Measurements from ENCODE around the gene KCTD6. TPM values are rescaled to one million over a fixed set of nuclear protein-coding genes. Genes with fewer than 3 reads are reported as not detected.

Gene KCTD6
- polyA plus RNA-seq, 2 donors, result 9.2 to 11.2 TPM

DNA sequence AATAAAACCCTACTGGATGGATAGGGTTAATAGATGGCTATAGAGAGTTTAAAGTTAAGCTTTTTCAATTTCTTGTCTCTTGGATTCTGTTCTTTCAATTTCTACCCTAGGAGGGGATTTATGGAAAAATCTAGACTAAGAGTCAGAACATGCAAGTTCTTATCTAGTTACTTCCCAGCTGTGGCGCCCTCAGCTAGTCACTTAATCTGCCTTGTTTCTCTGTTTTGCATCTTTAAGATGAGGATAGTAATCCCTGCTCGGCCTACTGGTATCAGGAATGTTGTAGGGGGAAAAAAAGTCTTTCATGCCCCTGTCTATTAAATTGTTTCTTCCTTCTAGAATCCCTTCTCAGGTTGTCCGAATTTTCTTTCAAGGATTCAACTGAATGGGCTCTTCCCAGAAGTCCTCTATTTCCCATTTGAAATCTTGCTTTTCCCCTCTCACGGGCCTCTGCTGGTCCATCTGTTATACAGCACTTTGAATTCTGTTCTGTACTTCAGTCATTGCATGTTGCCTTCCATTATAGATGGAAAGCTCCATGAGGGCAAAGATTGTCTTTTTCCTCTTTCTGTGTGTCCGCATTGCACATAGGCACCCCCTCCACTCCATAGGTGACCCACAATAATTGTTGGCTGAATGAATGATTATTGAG is 4.4 kb downstream of the KCTD6 start:
- Histone ChIP-seq H3K27me3 (ENCODE audit: control insufficient read depth in 1 of 2, insufficient read depth in 2 of 2, low read length in 2 of 2) (no peaks in the 10 kb centered on the region), H3K4me1 (ENCODE audit: control insufficient read depth in 2 of 2, insufficient read depth in 2 of 2, low read length in 1 of 2) (peaks cover 0 to under 1% of the 10 kb centered on the region in 2 donors), H3K9me3 (ENCODE audit: control insufficient read depth in 2 of 2, insufficient read depth in 1 of 2, low read depth in 1 of 2, low read length in 1 of 2) (no peaks in the 10 kb centered on the region), H3K27ac (ENCODE audit: low read depth in 2 of 2, low read length in 1 of 2) (no peak overlapping the region), H3K4me3 (ENCODE audit: low read depth in 1 of 2, low read length in 2 of 2) (no peak overlapping the region), H3K36me3 (ENCODE audit: control insufficient read depth in 2 of 2, insufficient read depth in 2 of 2, low read length in 1 of 2) (peaks cover 2 to 4% of the 10 kb centered on the region in 2 donors)
- 86 to 88% methylated on average over 5 of the region's 5 CpGs for WGBS, 2 donors

GRCh38 chr3:58497097-58497496 is 5.2 kb downstream of the KCTD6 start:
- WGBS, 2 donors, result 17 to 25% methylated on average over 1 of the region's 1 CpG
- no peaks in the 10 kb centered on the region for H3K27me3 ChIP-seq (ENCODE audit: control insufficient read depth in 1 of 2, insufficient read depth in 2 of 2, low read length in 2 of 2)
- no peak overlapping the region for H3K27ac ChIP-seq (ENCODE audit: low read depth in 2 of 2, low read length in 1 of 2)
- H3K9me3 ChIP-seq (ENCODE audit: control insufficient read depth in 2 of 2, insufficient read depth in 1 of 2, low read depth in 1 of 2, low read length in 1 of 2), result no peaks in the 10 kb centered on the region
- H3K4me3 ChIP-seq (ENCODE audit: low read depth in 1 of 2, low read length in 2 of 2), result no peak overlapping the region
- peaks cover 2 to 5% of the 10 kb centered on the region in 2 donors for H3K36me3 ChIP-seq (ENCODE audit: control insufficient read depth in 2 of 2, insufficient read depth in 2 of 2, low read length in 1 of 2)
- no peaks in the 10 kb centered on the region for H3K4me1 ChIP-seq (ENCODE audit: control insufficient read depth in 2 of 2, insufficient read depth in 2 of 2, low read length in 1 of 2)

DNA sequence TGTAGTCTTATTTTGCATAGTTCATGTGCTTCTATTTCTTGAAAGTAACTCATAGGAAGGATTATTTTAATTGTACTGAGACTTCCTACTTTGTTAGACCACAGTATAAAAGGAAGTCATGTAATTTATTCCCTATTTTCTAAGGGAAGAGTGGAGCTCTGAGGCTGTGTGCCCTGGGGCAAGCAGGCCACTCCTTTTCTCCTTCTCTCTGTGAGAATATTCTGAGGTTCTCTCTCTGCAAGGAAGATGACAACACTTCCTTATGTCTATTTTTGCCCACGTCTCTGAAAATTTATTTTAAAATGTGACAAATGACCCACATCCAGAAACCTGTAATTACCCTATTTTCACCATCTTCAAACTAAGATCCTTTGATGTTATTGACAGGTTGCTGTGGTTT is 11.0 kb downstream of the KCTD6 start:
- 23 to 31% methylated on average over 1 of the region's 1 CpG for WGBS, 2 donors
- Histone ChIP-seq H3K27me3 (ENCODE audit: control insufficient read depth in 1 of 2, insufficient read depth in 2 of 2, low read length in 2 of 2) (no peaks in the 10 kb centered on the region), H3K27ac (ENCODE audit: low read depth in 2 of 2, low read length in 1 of 2) (no peak overlapping the region), H3K9me3 (ENCODE audit: control insufficient read depth in 2 of 2, insufficient read depth in 1 of 2, low read depth in 1 of 2, low read length in 1 of 2) (no peaks in the 10 kb centered on the region), H3K36me3 (ENCODE audit: control insufficient read depth in 2 of 2, insufficient read depth in 2 of 2, low read length in 1 of 2) (peaks cover 2 to 5% of the 10 kb centered on the region in 2 donors), H3K4me1 (ENCODE audit: control insufficient read depth in 2 of 2, insufficient read depth in 2 of 2, low read length in 1 of 2) (no peaks in the 10 kb centered on the region), H3K4me3 (ENCODE audit: low read depth in 1 of 2, low read length in 2 of 2) (no peak overlapping the region)

GRCh38 chr3:58507356-58508078 is 15.6 kb downstream of the KCTD6 start:
- no peak overlapping the region for H3K27ac ChIP-seq (ENCODE audit: low read depth in 2 of 2, low read length in 1 of 2)
- WGBS, 2 donors, result 43 to 45% methylated on average over 2 of the region's 2 CpGs
- H3K9me3 ChIP-seq (ENCODE audit: control insufficient read depth in 2 of 2, insufficient read depth in 1 of 2, low read depth in 1 of 2, low read length in 1 of 2), result no peaks in the 10 kb centered on the region

GRCh38 chr3:58508437-58508836 is 16.5 kb downstream of the KCTD6 start:
- H3K9me3 ChIP-seq (ENCODE audit: control insufficient read depth in 2 of 2, insufficient read depth in 1 of 2, low read depth in 1 of 2, low read length in 1 of 2), result no peaks in the 10 kb centered on the region
- no peak overlapping the region for H3K4me3 ChIP-seq (ENCODE audit: low read depth in 1 of 2, low read length in 2 of 2)
- WGBS, 2 donors, result 61 to 65% methylated on average over 6 of the region's 6 CpGs
- no peak overlapping the region for H3K27ac ChIP-seq (ENCODE audit: low read depth in 2 of 2, low read length in 1 of 2)
- H3K4me1 ChIP-seq (ENCODE audit: control insufficient read depth in 2 of 2, insufficient read depth in 2 of 2, low read length in 1 of 2), result peaks cover 0 to 2% of the 10 kb centered on the region in 2 donors
- H3K36me3 ChIP-seq (ENCODE audit: control insufficient read depth in 2 of 2, insufficient read depth in 2 of 2, low read length in 1 of 2), result peaks cover 0 to 2% of the 10 kb centered on the region in 2 donors
- no peaks in the 10 kb centered on the region for H3K27me3 ChIP-seq (ENCODE audit: control insufficient read depth in 1 of 2, insufficient read depth in 2 of 2, low read length in 2 of 2)

More at GRCh38 chr3:58507356-58508078, 15.6 kb downstream of the KCTD6 start:
- peaks cover 0 to 2% of the 10 kb centered on the region in 2 donors for H3K4me1 ChIP-seq (ENCODE audit: control insufficient read depth in 2 of 2, insufficient read depth in 2 of 2, low read length in 1 of 2)
- H3K27me3 ChIP-seq (ENCODE audit: control insufficient read depth in 1 of 2, insufficient read depth in 2 of 2, low read length in 2 of 2), result no peaks in the 10 kb centered on the region
- peaks cover 0 to 2% of the 10 kb centered on the region in 2 donors for H3K36me3 ChIP-seq (ENCODE audit: control insufficient read depth in 2 of 2, insufficient read depth in 2 of 2, low read length in 1 of 2)
- no peak overlapping the region for H3K4me3 ChIP-seq (ENCODE audit: low read depth in 1 of 2, low read length in 2 of 2)

DNA sequence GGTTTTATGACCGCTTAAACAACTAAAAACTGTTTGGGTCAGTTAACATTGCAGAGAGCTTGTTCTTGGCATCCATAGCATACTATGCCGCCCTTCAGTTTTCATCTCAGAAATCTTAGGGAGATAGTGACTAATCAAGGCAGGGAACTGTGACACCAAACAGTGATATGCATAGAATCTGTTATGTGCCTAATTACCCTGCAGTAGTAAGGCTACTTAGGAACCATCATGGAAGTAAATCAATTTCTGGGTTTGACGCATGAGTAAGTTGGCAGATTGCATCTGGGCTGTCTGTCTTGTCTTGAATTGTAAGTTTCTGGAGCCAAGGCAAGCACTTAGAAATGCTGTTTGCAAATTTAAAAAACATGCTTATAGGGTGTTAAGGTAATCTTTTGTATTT is 22.5 kb downstream of the KCTD6 start:
- Histone ChIP-seq H3K4me3 (ENCODE audit: low read depth in 1 of 2, low read length in 2 of 2) (no peak overlapping the region), H3K27me3 (ENCODE audit: control insufficient read depth in 1 of 2, insufficient read depth in 2 of 2, low read length in 2 of 2) (no peaks in the 10 kb centered on the region), H3K4me1 (ENCODE audit: control insufficient read depth in 2 of 2, insufficient read depth in 2 of 2, low read length in 1 of 2) (peaks cover 0 to 4% of the 10 kb centered on the region in 2 donors), H3K27ac (ENCODE audit: low read depth in 2 of 2, low read length in 1 of 2) (no peak overlapping the region), H3K9me3 (ENCODE audit: control insufficient read depth in 2 of 2, insufficient read depth in 1 of 2, low read depth in 1 of 2, low read length in 1 of 2) (no peaks in the 10 kb centered on the region), H3K36me3 (ENCODE audit: control insufficient read depth in 2 of 2, insufficient read depth in 2 of 2, low read length in 1 of 2) (no peaks in the 10 kb centered on the region)
- WGBS, 2 donors, result 69 to 81% methylated on average over 3 of the region's 3 CpGs

GRCh38 chr3:58518291-58518789 is 26.4 kb downstream of the KCTD6 start:
- WGBS, 2 donors, result 40 to 47% methylated on average over 3 of the region's 3 CpGs
- Histone ChIP-seq H3K4me1 (ENCODE audit: control insufficient read depth in 2 of 2, insufficient read depth in 2 of 2, low read length in 1 of 2) (peaks cover 0 to 4% of the 10 kb centered on the region in 2 donors), H3K27me3 (ENCODE audit: control insufficient read depth in 1 of 2, insufficient read depth in 2 of 2, low read length in 2 of 2) (no peaks in the 10 kb centered on the region), H3K9me3 (ENCODE audit: control insufficient read depth in 2 of 2, insufficient read depth in 1 of 2, low read depth in 1 of 2, low read length in 1 of 2) (no peaks in the 10 kb centered on the region), H3K4me3 (ENCODE audit: low read depth in 1 of 2, low read length in 2 of 2) (no peak overlapping the region), H3K36me3 (ENCODE audit: control insufficient read depth in 2 of 2, insufficient read depth in 2 of 2, low read length in 1 of 2) (no peaks in the 10 kb centered on the region), H3K27ac (ENCODE audit: low read depth in 2 of 2, low read length in 1 of 2) (no peak overlapping the region)

- Histone ChIP-seq H3K36me3 (ENCODE audit: control insufficient read depth in 2 of 2, insufficient read depth in 2 of 2, low read length in 1 of 2) (no peaks in the 10 kb centered on the region), H3K4me3 (ENCODE audit: low read depth in 1 of 2, low read length in 2 of 2) (no peak overlapping the region), H3K4me1 (ENCODE audit: control insufficient read depth in 2 of 2, insufficient read depth in 2 of 2, low read length in 1 of 2) (peaks cover 0 to 4% of the 10 kb centered on the region in 2 donors), H3K27ac (ENCODE audit: low read depth in 2 of 2, low read length in 1 of 2) (no peak overlapping the region), H3K27me3 (ENCODE audit: control insufficient read depth in 1 of 2, insufficient read depth in 2 of 2, low read length in 2 of 2) (no peaks in the 10 kb centered on the region), H3K9me3 (ENCODE audit: control insufficient read depth in 2 of 2, insufficient read depth in 1 of 2, low read depth in 1 of 2, low read length in 1 of 2) (no peaks in the 10 kb centered on the region)
- WGBS, 2 donors, result 86 to 94% methylated on average over 6 of the region's 6 CpGs
Observed at GRCh38 chr3:58519668-58520402, 27.9 kb downstream of the KCTD6 start.

DNA sequence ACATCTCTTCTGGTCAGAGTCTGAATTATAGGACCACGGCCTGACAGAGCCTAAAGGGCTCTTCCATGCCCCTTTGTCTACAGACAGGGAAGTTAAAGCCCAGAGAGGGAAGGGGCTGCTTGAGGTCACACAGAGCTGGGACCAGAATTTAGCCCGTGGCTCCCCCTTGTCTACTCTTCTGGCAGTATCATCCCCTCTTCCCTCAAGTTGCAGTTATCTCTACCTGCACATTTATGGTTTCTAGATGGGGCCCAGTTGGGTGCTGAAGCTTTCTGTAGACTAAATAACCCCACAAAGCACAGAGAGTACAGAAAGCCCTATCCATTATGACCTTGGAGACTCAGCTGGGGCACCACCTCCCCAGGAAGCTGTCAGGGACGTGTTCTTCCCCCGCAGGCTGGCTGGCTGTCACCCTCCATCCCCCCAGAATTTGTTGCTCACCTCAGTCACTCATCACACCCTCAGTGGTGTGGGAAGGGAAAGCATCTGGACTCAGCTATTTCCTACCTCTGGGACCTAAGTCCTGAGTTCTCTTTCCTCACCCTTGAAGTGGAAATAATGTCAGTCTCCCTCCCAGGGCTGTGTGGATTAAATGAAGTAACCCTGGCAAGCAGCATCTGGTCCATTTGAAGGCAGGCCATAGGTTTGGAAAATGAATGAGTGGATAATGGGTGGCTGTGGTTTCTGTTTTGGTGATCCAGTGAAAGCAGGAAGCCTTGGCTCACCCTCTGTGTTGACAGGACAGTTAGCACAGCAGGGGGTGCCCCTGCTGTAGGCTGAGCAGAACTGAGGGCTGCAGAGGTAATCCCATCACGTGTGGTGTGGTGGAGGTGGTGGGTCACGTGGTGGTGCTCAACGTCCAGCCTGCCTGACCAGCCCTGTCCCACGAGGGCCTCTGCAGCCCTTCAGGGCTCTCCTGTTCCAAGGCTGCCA is 28.8 kb downstream of the KCTD6 start:
- Histone ChIP-seq H3K27ac (ENCODE audit: low read depth in 2 of 2, low read length in 1 of 2) (no peak overlapping the region), H3K27me3 (ENCODE audit: control insufficient read depth in 1 of 2, insufficient read depth in 2 of 2, low read length in 2 of 2) (no peaks in the 10 kb centered on the region), H3K9me3 (ENCODE audit: control insufficient read depth in 2 of 2, insufficient read depth in 1 of 2, low read depth in 1 of 2, low read length in 1 of 2) (no peaks in the 10 kb centered on the region), H3K4me1 (ENCODE audit: control insufficient read depth in 2 of 2, insufficient read depth in 2 of 2, low read length in 1 of 2) (peaks cover 0 to 4% of the 10 kb centered on the region in 2 donors), H3K36me3 (ENCODE audit: control insufficient read depth in 2 of 2, insufficient read depth in 2 of 2, low read length in 1 of 2) (no peaks in the 10 kb centered on the region), H3K4me3 (ENCODE audit: low read depth in 1 of 2, low read length in 2 of 2) (no peak overlapping the region)
- WGBS, 2 donors, result 70 to 76% methylated on average over 8 of the region's 8 CpGs
